ENCODE data around the gene TRPV6.

- TF ChIP-seq CTBP1 (IDR thresholded peaks at IDR 0.05; ENCODE audit: borderline replicate concordance) (no peak), HDGF (IDR thresholded peaks at IDR 0.05; ENCODE audit: borderline replicate concordance) (no peak), FOXK2 (IDR thresholded peaks at IDR 0.05) (no peak), SP1 (IDR thresholded peaks at IDR 0.05) (no peak), SUZ12 (IDR thresholded peaks at IDR 0.05) (no peak), ZNF384 (IDR thresholded peaks at IDR 0.05) (no peak), L3MBTL2 (conservative IDR thresholded peaks at IDR 0.05) (no peak), BHLHE40 (IDR thresholded peaks at IDR 0.05; ENCODE audit: borderline replicate concordance) (no peak)
These were observed 48.5 kb upstream of the TRPV6 start for GRCh38 chr7:142934056-142934455.
